Sigmoid colon (tissue), 7 donors: ENCODE data around the gene STN1. TPM values are rescaled to one million over a fixed set of nuclear protein-coding genes. Genes with fewer than 3 reads are reported as not detected.

Experiments
- DNase-seq: peaks from one replicate; pipeline ENCODE4 v3.0.0-alpha.2; 2019
- H3K27ac ChIP-seq, 4 donors: fragments of 200-600 bp; sonication (generic); one replicate each; pipeline ENCODE4 v1.5.1; 2016 to 2019; ENCODE audit warnings: mild to moderate bottlenecking in 1 of 4
- H3K27me3 ChIP-seq, 3 donors: fragments of 200-600 bp; sonication (generic); one replicate each; pipeline ENCODE4 v1.5.1; 2019; ENCODE audit warnings: mild to moderate bottlenecking in 1 of 3
- H3K36me3 ChIP-seq, 4 donors: fragments of 200-600 bp; sonication (generic); one replicate each; pipeline ENCODE4 v1.5.1; 2016 to 2019
- H3K4me1 ChIP-seq, 4 donors: fragments of 200-600 bp; sonication (generic); one replicate each; pipeline ENCODE4 v1.5.1; 2017 to 2019
- H3K4me3 ChIP-seq, 4 donors: fragments of 200-600 bp; sonication (generic); one replicate each; pipeline ENCODE4 v1.5.1; 2017 to 2019; ENCODE audit warnings: mild to moderate bottlenecking in 2 of 4, moderate library complexity in 1 of 4
- H3K9me3 ChIP-seq, 4 donors: fragments of 200-600 bp in 3 of 4; sonication (generic) in 3 of 4; one replicate each; pipeline versions ENCODE4 v1.5.1 to v1.6.1; 2013 to 2019
- EP300 ChIP-seq, 4 donors: sonication (generic); formaldehyde crosslinking; IDR thresholded peaks; one replicate each; pipeline ENCODE4 v1.6.1; 2017; ENCODE audit warnings: antibody characterized with exemption in 4 of 4
- POLR2A ChIP-seq, 2 donors: fragments of 450-650 bp; IDR thresholded peaks; one replicate each; pipeline ENCODE4 v1.6.1; 2016; ENCODE audit warnings: antibody characterized with exemption in 2 of 2, mild to moderate bottlenecking in 2 of 2, moderate library complexity in 2 of 2
- POLR2AphosphoS5 ChIP-seq, 4 donors: sonication (generic); formaldehyde crosslinking; IDR thresholded peaks; one replicate each; pipeline ENCODE4 v1.6.1; 2017; ENCODE audit warnings: antibody characterized with exemption in 4 of 4
- WGBS, 2 donors: extraction: QIAGEN DNeasy Blood & Tissue Kit; methylation state at CpG; one replicate each; pipeline ENCODE4 v1.1.7; 2013; 5-methylcytosine and 5-hydroxymethylcytosine counted together
- intact Hi-C: fragments of 100-400 bp; cut with DNase I; formaldehyde crosslinking; loops from one replicate; pipeline ENCODE4 v1.15.1; 2023
- polyA plus RNA-seq, 3 donors: library from polyadenylated mRNA; stranded (reverse); fragments of 200-250 nt; gene quantifications; one replicate each; pipeline ENCODE4 v1.2.3, GENCODE V29; 2013
- total RNA-seq, 4 donors: library from RNA; depleted of rRNA; stranded (reverse); fragments of >200 nt; gene quantifications; one replicate each; pipeline ENCODE4 v1.1.0, GENCODE V29; 2016
- TF ChIP-seq, protein P1 (sequence below), 4 experiments: fragments of 450-650 bp in 3 of 4; fragments of 200-600 bp in 1 of 4; IDR thresholded peaks; one replicate each; pipeline ENCODE4 v1.5.1; 2016 to 2019; ENCODE audit warnings: antibody characterized with exemption in 4 of 4, mild to moderate bottlenecking in 3 of 4, moderate library complexity in 2 of 4
- donor health status: healthy with polysubstance abuse.
- donor health status: Bipolar disorder and iron deficiency.
- donor health status: healthy.

STN1 gene
- total and polyA plus RNA-seq, 7 donors = 16.0 to 27.7 (median 22.4) TPM

DNA sequence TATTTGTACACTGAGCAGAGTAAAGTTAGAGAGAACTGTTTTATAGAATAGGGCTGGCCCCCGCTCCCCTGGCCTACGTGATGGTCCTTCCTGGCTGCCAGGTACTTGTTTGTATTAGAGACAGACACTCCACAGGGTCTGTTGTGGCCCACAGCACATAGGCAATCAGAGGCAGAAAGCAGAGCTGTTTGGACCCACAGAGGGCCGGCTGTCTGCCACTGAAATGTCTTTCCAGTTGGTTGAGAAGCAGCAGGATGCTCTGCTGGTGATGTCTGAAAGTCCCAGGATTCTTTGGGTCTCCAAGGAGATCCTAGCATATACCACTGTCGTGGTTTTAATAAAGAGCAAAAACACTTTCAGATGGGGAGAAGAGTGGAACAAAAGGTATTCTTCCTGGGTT lies 5.2 kb downstream of the STN1 start:
- WGBS, 2 donors = 89 to 91% methylated on average over 4 of the region's 4 CpGs
- DNase-seq = no peak
- H3K27ac ChIP-seq = no peak overlapping the region
- intact Hi-C loops = loop anchor here (10.0 kb wide), 1 partner anchor 342 kb away; the partner anchor contains the start of gene GSTO1
- H3K4me3 ChIP-seq = no peak overlapping the region
- TF ChIP-seq POLR2A (IDR thresholded peaks at IDR 0.05) (no peak), EP300 (IDR thresholded peaks at IDR 0.05) (no peak), POLR2AphosphoS5 (IDR thresholded peaks at IDR 0.05) (no peak)
- TF ChIP-seq, protein P1, sequence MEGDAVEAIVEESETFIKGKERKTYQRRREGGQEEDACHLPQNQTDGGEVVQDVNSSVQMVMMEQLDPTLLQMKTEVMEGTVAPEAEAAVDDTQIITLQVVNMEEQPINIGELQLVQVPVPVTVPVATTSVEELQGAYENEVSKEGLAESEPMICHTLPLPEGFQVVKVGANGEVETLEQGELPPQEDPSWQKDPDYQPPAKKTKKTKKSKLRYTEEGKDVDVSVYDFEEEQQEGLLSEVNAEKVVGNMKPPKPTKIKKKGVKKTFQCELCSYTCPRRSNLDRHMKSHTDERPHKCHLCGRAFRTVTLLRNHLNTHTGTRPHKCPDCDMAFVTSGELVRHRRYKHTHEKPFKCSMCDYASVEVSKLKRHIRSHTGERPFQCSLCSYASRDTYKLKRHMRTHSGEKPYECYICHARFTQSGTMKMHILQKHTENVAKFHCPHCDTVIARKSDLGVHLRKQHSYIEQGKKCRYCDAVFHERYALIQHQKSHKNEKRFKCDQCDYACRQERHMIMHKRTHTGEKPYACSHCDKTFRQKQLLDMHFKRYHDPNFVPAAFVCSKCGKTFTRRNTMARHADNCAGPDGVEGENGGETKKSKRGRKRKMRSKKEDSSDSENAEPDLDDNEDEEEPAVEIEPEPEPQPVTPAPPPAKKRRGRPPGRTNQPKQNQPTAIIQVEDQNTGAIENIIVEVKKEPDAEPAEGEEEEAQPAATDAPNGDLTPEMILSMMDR (IDR thresholded peaks at IDR 0.05) = no peak
- no peaks in the 10 kb centered on the region for H3K27me3 ChIP-seq
- no peaks in the 10 kb centered on the region for H3K9me3 ChIP-seq
- H3K36me3 ChIP-seq = no peaks in the 10 kb centered on the region
- peaks cover 0 to 37% (median 33%) of the 10 kb centered on the region in 4 donors for H3K4me1 ChIP-seq

DNA sequence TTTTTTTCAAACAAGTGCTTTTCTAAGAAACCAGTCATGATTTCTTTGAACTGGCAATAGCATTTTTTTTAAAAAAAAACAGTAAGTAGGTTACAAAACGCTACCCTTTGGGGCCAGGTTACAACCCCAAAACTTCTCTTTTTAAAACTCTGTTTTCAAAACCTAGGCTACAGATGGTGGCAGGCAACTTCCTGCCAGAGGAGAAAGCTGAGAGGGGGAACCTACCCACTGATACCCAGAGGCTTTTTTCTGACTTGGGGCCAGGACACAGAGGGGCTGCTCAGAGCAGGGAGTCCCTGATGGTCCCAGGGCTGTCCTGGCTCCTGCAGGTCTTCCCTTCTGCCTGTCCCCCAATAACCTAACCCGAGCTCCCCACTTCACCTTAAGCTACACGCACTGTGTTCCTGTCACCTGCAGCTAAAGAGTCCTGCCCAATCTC lies 6.9 kb downstream of the STN1 start:
- H3K4me1 ChIP-seq = peaks cover 0 to 24% (median 22%) of the 10 kb centered on the region in 4 donors
- no peaks in the 10 kb centered on the region for H3K27me3 ChIP-seq
- WGBS, 2 donors = 48 to 85% methylated on average over 3 of the region's 3 CpGs
- no peak overlapping the region for H3K27ac ChIP-seq
- no peak for DNase-seq
- no peaks in the 10 kb centered on the region for H3K9me3 ChIP-seq
- H3K4me3 ChIP-seq = no peak overlapping the region
- TF ChIP-seq, protein P1 (IDR thresholded peaks at IDR 0.05) = no peak
- no peak for TF ChIP-seq POLR2A (IDR thresholded peaks at IDR 0.05)
- no peak for TF ChIP-seq POLR2AphosphoS5 (IDR thresholded peaks at IDR 0.05)
- TF ChIP-seq EP300 (IDR thresholded peaks at IDR 0.05) = no peak
- no peaks in the 10 kb centered on the region for H3K36me3 ChIP-seq
- intact Hi-C loops = loop anchor here (10.0 kb wide), 1 partner anchor 344 kb away; the partner anchor contains the start of gene GSTO1

DNA sequence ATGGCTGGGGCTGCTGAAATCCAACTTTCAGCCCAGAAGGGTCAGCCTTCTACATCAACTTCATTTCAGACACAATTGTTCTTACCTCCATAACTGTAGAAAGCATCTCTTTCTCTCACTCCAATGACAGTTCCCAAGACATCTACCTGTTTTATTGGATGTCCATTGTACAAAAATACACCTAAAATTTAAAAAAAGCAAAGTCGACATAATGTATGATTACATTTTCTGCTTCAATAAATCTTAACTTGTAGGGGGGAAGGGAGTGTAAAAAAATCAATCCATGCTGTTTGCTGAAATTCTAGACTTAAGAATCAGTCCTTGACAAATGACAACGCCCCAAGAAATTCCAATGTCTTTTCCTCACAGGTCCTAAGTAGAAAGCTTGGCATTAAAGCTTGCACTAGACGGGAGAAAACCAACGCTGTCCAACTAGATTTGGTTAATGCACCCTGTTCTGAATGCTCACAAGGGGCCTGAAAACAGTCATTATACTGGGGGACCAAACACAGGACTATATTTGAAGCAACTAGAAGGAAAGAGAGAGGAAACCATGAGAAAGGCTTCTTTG lies 7.5 kb downstream of the STN1 start:
- Histone ChIP-seq H3K36me3 (no peaks in the 10 kb centered on the region), H3K9me3 (no peaks in the 10 kb centered on the region), H3K4me3 (no peak overlapping the region), H3K27me3 (no peaks in the 10 kb centered on the region), H3K4me1 (peaks cover 0 to 19% (median 18%) of the 10 kb centered on the region in 4 donors), H3K27ac (peak overlapping the region in 2 of 4 donors; percentile 3 to 29)
- 55 to 90% methylated on average over 4 of the region's 4 CpGs for WGBS, 2 donors
- intact Hi-C loops = loop anchor here (10.0 kb wide), 1 partner anchor 344 kb away; the partner anchor contains the start of gene GSTO1
- no peak for TF ChIP-seq POLR2A (IDR thresholded peaks at IDR 0.05)
- no peak for TF ChIP-seq POLR2AphosphoS5 (IDR thresholded peaks at IDR 0.05)
- TF ChIP-seq EP300 (IDR thresholded peaks at IDR 0.05) = no peak
- TF ChIP-seq, protein P1 (IDR thresholded peaks at IDR 0.05) = no peak
- no peak for DNase-seq

DNA sequence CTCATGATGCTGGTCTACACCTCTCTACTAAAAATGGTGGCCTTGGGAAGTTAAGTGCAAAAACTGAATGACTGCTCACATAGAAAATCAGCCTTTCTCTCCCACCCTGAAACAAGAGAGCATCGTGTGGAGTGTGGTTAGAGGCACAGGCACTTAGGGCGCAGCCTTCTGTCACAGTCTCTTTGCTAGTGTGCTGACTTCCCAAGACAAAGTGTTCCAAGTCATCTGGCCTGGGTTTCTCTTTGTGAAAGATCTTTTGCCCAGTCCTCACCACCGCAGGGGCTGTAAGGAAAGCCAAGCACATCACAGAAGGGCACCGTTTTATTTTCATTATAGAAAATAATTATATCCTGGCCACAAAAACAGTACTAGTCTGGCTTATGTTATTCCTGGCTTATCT lies 12.5 kb downstream of the STN1 start:
- 84 to 93% methylated on average over 4 of the region's 4 CpGs for WGBS, 2 donors
- Histone ChIP-seq H3K4me3 (no peak overlapping the region), H3K4me1 (peaks cover 0 to 18% (median 15%) of the 10 kb centered on the region in 4 donors), H3K27ac (no peak overlapping the region), H3K36me3 (peaks cover 0 to 24% (median 4%) of the 10 kb centered on the region in 4 donors), H3K27me3 (no peaks in the 10 kb centered on the region), H3K9me3 (no peaks in the 10 kb centered on the region)
- TF ChIP-seq EP300 (IDR thresholded peaks at IDR 0.05) (no peak), POLR2AphosphoS5 (IDR thresholded peaks at IDR 0.05) (no peak)
- no peak for DNase-seq
- intact Hi-C loops = loop anchor here (10.0 kb wide), 1 partner anchor 329 kb away; the partner anchor contains the start of gene CFAP43

DNA sequence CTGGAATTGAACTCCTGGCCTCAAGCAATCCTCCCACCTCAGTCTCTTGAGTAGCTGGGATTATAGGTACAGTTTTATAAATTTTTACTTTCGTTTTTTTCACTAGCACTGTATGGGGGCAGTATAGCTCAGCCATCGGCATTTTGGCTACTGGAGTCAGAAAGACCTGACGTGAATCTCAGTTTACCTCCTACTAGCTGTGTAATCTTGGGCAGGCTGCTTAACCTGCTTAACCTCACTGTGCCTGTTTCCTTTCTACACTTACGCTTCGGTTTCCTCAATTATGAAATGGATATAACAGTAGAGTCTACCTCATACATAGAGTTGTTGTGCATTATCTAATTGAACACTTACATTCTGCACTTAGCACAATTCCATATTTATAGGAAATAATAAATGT lies 16.7 kb downstream of the STN1 start:
- 78 to 87% methylated on average over 5 of the region's 5 CpGs for WGBS, 2 donors
- Histone ChIP-seq H3K4me3 (no peak overlapping the region), H3K36me3 (peaks cover 4 to 65% (median 23%) of the 10 kb centered on the region in 4 donors), H3K9me3 (no peaks in the 10 kb centered on the region), H3K27me3 (no peaks in the 10 kb centered on the region), H3K4me1 (no peaks in the 10 kb centered on the region), H3K27ac (no peak overlapping the region)
- DNase-seq = no peak
- intact Hi-C loops = loop anchor here (10.0 kb wide), 1 partner anchor 334 kb away; the partner anchor contains the start of gene CFAP43
- TF ChIP-seq POLR2A (IDR thresholded peaks at IDR 0.05) (no peak), POLR2AphosphoS5 (IDR thresholded peaks at IDR 0.05) (no peak), EP300 (IDR thresholded peaks at IDR 0.05) (no peak)
- TF ChIP-seq, protein P1 (IDR thresholded peaks at IDR 0.05) = no peak
